Lower leg skin (tissue), 4 donors: Measurements from ENCODE around the gene CCDC57. TPM values are rescaled to one million over a fixed set of nuclear protein-coding genes. Genes with fewer than 3 reads are reported as not detected.

Experiments used
- DNase-seq, 2 donors: peaks; one replicate each; pipeline ENCODE4 v3.0.0-alpha.2; 2019; ENCODE audit warnings: low spot score in 2 of 2
- H3K4me3 ChIP-seq: fragments of 200-600 bp; sonication (generic); 2 replicates; pipeline ENCODE4 v1.5.1; 2017; ENCODE audit warnings: mild to moderate bottlenecking, low read depth; ENCODE audit not compliant: poor library complexity, severe bottlenecking
- POLR2A ChIP-seq, 2 donors: fragments of 450-650 bp; IDR thresholded peaks; one replicate each; pipeline ENCODE4 v1.6.1; 2016 to 2017; ENCODE audit warnings: antibody characterized with exemption in 2 of 2, mild to moderate bottlenecking in 1 of 2, moderate library complexity in 1 of 2
- WGBS, 2 donors: methylation state at CpG; one replicate each; pipeline ENCODE4 v1.1.5; 2018; 5-methylcytosine and 5-hydroxymethylcytosine counted together
- intact Hi-C: fragments of 100-400 bp; cut with DNase I; formaldehyde crosslinking; loops from one replicate; pipeline ENCODE4 v1.15.0; 2023; ENCODE audit warnings: low total_unique reads
- total RNA-seq, 4 donors: library from RNA; depleted of rRNA; stranded (reverse); fragments of >200 nt; gene quantifications; one replicate each; pipeline ENCODE4 v1.1.0, GENCODE V29; 2016
- TF ChIP-seq, protein P1 (sequence below), 3 donors: fragments of 450-650 bp; IDR thresholded peaks; one replicate each; pipeline ENCODE4 v1.5.1; 2016; ENCODE audit warnings: antibody characterized with exemption in 3 of 3, mild to moderate bottlenecking in 3 of 3, moderate library complexity in 2 of 3

Gene CCDC57
- total RNA-seq, 4 donors from 2014 or later: 16.0 to 33.5 (median 31.5) TPM

DNA sequence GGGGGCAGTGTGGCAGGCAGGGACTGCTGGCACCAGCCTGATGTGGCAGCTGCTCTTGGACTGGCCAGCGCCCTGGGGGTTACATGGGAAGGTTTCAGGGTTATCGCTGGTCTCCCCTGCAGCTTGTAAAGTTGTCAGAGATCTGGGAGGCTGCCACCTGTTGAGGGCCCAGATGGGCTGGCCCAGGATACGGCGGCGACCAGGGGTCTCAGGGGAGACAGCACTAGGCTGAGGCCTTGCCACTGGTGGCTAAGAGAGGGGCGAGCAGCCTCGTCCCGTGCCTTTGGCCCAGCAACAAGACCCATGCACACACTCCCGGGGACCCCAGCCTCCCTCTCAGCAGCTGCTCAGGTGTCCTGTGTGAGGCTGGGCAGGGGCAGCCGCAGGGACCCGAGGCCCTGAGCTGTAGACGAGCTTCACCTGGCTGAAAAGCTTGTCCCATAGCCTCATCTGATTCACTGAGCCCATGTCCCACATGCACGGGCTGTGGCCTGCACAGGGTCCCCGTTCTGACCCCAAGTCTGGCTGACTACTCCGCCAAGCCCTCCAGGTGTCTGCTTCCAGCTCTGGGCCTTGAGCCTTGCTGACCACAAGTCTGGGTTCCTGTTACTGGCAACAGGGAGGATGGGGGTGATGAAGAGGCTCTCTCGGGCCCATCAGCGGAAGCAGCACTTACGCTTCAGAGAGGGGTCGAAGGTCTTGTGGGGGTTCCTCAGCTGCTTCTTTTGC is 153.2 kb downstream of the CCDC57 start:
- TF ChIP-seq POLR2A (IDR thresholded peaks at IDR 0.05): no peak
- TF ChIP-seq, protein P1, sequence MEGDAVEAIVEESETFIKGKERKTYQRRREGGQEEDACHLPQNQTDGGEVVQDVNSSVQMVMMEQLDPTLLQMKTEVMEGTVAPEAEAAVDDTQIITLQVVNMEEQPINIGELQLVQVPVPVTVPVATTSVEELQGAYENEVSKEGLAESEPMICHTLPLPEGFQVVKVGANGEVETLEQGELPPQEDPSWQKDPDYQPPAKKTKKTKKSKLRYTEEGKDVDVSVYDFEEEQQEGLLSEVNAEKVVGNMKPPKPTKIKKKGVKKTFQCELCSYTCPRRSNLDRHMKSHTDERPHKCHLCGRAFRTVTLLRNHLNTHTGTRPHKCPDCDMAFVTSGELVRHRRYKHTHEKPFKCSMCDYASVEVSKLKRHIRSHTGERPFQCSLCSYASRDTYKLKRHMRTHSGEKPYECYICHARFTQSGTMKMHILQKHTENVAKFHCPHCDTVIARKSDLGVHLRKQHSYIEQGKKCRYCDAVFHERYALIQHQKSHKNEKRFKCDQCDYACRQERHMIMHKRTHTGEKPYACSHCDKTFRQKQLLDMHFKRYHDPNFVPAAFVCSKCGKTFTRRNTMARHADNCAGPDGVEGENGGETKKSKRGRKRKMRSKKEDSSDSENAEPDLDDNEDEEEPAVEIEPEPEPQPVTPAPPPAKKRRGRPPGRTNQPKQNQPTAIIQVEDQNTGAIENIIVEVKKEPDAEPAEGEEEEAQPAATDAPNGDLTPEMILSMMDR (IDR thresholded peaks at IDR 0.05): no peak
- 72 to 79% methylated on average over 13 to 17 of the region's 19 CpGs for WGBS, 2 donors
- no peak for DNase-seq
- no peak overlapping the region for H3K4me3 ChIP-seq
- intact Hi-C loops: no loop called here

DNA sequence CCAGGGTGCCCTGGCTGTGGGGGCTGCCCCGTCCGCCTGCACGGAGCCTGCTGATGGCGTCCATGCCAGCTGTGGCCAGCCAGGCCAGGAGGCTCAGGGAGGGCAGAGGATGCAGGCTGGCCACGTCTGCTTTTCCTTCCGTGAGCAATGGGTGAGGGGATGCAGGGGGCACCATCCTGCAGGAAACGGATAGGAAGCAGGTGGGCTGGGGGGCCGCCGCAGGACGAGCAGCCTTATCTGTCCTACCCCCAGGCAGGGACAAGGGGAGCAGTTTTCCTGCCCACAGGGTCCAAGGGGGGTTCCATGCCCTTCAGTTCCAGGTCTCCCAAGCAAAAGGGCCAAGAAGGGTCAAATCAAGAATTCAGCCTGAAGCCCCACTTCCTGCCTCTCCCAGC is 153.8 kb downstream of the CCDC57 start:
- WGBS, 2 donors: 81 to 86% methylated on average over 10 of the region's 10 CpGs
- intact Hi-C loops: no loop called here
- TF ChIP-seq POLR2A (IDR thresholded peaks at IDR 0.05): no peak
- TF ChIP-seq, protein P1 (IDR thresholded peaks at IDR 0.05): no peak
- no peak for DNase-seq
- H3K4me3 ChIP-seq: no peak overlapping the region

DNA sequence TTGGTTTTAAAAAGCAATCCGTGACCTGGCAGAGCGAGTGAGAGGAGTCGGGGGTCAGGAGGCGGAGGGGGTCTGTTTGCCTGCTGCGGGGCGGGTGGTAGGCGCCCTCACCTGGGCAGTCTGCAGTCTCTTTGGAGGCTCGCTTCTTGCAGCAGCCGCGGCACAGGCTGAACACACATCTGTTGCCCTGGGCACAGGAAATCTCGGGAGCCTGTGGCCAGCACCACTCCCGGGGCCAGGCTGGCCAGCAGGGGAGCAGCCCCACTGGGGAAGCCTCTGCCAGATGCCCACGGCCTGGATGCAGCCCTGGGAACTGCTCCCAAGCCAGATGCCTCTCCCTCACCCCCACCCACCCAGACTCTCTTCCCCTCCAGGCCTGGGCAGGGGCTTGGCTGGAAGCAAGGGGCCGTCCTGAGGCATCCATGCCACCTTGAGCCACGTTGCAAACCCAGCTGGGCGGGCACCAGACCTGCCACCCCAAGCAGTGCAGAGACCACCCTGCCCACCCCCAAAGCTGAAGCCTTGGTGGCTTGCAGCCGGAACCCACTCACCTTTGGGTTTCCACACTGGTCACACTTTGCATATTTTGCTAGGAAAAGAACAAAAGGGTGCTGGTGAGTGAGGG is 154.3 kb downstream of the CCDC57 start:
- no peak for DNase-seq

DNA sequence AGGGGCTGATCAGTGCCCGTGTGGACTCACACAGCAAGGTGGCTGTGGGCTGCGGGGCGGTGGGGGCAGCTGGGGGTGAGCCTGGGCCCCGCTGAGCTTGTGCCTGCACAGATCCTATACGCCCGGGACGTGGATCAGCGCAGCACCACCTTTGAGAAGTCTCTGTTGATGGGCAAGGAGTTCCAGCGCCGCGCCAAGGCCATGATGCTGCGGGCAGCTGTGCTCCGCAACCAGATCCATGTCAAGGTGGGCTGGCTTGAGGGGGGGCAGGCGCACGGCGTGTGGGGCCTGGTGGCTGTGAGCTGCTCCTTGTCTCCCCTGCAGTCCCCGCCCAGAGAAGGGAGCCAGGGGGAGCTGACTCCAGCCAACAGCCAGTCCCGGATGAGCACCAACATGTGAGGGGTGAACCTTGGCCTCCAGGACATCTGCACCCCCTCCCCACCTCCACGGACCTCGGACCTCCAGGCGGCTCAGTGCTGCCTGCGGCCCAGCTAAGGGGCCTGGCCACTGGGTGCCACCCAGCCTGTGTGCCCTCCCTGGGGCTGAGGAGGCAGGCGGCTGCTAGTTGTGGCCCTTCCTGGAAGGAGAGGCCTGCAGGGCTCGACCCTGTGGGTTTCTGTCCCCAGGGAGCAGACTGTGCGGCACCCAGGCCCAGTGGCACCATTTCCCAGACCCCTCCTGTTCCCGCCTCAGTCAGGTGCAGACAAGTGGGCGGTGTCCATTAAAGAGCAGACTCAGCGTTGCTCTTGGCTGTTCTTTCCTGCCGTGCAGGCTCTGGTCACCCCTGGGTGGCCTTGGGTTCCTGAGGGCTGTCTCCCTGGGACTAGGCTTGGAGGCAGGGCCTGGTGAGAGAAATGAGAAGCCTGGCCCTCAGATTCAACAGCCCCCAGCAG is 155.7 kb downstream of the CCDC57 start:
- no peak for TF ChIP-seq POLR2A (IDR thresholded peaks at IDR 0.05)
- TF ChIP-seq, protein P1 (IDR thresholded peaks at IDR 0.05): no peak
- 81 to 84% methylated on average over 10 to 24 of the region's 29 CpGs for WGBS, 2 donors
- no peak overlapping the region for H3K4me3 ChIP-seq
- DNase-seq: no peak
- intact Hi-C loops: no loop called here

More for the DNA sequence above, 154.3 kb downstream of the CCDC57 start:
- no peak for TF ChIP-seq POLR2A (IDR thresholded peaks at IDR 0.05)
- WGBS, 2 donors: 74 to 78% methylated on average over 14 to 17 of the region's 17 CpGs
- intact Hi-C loops: no loop called here
- no peak overlapping the region for H3K4me3 ChIP-seq

DNA sequence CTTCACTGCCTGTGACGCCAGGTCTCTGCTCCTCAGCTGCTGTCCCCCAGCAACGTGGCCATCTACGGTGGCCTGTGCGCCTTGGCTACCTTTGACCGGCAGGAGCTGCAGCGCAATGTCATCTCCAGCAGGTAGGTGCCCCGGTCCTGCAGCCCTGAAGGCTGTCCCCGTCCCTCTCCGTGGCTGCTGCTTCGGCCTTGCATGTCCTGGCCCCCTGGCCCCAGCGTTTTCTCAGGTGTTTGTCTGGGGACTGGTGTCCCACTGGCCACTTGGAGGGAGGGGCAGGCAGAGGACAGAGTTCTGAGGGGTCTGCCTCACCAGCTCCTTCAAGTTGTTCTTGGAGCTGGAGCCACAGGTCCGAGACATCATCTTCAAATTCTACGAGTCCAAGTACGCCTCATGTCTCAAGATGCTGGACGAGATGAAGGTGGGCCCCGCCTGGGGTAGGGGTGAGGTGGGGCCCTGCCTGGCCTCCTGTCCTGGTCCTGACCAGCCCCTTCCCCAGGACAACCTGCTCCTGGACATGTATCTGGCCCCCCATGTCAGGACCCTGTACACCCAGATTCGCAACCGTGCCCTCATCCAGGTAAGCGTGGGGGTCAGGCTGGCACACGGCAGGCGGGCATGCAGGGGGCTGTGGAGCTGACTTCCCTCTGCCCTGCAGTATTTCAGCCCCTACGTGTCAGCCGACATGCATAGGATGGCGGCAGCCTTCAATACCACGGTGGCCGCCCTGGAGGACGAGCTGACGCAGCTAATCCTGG is 156.5 kb downstream of the CCDC57 start:
- 89 to 92% methylated on average over 24 to 25 of the region's 28 CpGs for WGBS, 2 donors
- intact Hi-C loops: no loop called here
- DNase-seq: no peak
- TF ChIP-seq, protein P1 (IDR thresholded peaks at IDR 0.05): no peak
- no peak for TF ChIP-seq POLR2A (IDR thresholded peaks at IDR 0.05)
- H3K4me3 ChIP-seq: no peak overlapping the region
